ENCODE data around the gene PNMA8A.

DNA sequence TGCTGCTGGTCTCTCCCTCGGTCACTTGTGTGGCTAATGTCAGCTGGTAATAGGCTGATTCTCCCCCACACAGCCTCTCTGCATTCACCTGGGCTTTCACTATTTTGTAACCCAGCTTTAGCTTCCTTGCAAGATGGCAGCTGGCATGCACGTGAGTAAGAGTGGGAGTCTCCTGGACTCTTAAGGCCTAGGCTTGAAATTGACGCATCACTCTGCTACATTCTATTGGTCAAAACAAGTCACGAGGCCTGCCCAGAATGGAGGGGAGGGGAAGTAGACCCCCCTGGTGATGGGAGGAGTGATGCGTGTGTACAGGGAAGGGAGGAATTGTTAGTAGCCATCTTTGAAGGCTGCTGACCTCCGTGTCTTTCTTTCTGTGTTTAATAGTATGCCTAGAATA is 49.3 kb upstream of the PNMA8A start:
- TF ChIP-seq POLR2AphosphoS5 (IDR thresholded peaks at IDR 0.05): no peak
- TF ChIP-seq, protein P1, sequence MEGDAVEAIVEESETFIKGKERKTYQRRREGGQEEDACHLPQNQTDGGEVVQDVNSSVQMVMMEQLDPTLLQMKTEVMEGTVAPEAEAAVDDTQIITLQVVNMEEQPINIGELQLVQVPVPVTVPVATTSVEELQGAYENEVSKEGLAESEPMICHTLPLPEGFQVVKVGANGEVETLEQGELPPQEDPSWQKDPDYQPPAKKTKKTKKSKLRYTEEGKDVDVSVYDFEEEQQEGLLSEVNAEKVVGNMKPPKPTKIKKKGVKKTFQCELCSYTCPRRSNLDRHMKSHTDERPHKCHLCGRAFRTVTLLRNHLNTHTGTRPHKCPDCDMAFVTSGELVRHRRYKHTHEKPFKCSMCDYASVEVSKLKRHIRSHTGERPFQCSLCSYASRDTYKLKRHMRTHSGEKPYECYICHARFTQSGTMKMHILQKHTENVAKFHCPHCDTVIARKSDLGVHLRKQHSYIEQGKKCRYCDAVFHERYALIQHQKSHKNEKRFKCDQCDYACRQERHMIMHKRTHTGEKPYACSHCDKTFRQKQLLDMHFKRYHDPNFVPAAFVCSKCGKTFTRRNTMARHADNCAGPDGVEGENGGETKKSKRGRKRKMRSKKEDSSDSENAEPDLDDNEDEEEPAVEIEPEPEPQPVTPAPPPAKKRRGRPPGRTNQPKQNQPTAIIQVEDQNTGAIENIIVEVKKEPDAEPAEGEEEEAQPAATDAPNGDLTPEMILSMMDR (IDR thresholded peaks at IDR 0.05): no peak
- TF ChIP-seq EP300 (IDR thresholded peaks at IDR 0.05): no peak
